H9 (cell line): ENCODE results near the gene CMSS1. TPM values are rescaled to one million over a fixed set of nuclear protein-coding genes. Genes with fewer than 3 reads are reported as not detected.

Experiments
- DNase-seq: peaks from one replicate; pipeline ENCODE4 v3.0.0-alpha.2; 2017
- H2AFZ ChIP-seq: one replicate; pipeline ENCODE4 v1.6.1; 2013; ENCODE audit warnings: mild to moderate bottlenecking, low read length, control low read depth, moderate library complexity
- H2AK5ac ChIP-seq: 2 replicates; pipeline ENCODE4 v1.6.1; 2013; ENCODE audit warnings: low read length, control low read depth, mixed read lengths; ENCODE audit not compliant: insufficient read length
- H2BK120ac ChIP-seq: one replicate; pipeline ENCODE4 v1.6.1; 2013; ENCODE audit warnings: low read depth, mild to moderate bottlenecking, low read length, control low read depth, inconsistent platforms; ENCODE audit not compliant: poor library complexity, severe bottlenecking
- H2BK12ac ChIP-seq: 2 replicates; pipeline ENCODE4 v1.6.1; 2013; ENCODE audit warnings: low read length, control low read depth, mixed read lengths, low read depth; ENCODE audit not compliant: insufficient read length
- H2BK15ac ChIP-seq: 2 replicates; pipeline ENCODE4 v1.6.1; 2013; ENCODE audit warnings: low read depth, low read length, control low read depth
- H2BK20ac ChIP-seq: one replicate; pipeline ENCODE4 v1.6.1; 2013; ENCODE audit warnings: low read depth, mild to moderate bottlenecking, low read length, control low read depth, inconsistent platforms; ENCODE audit not compliant: poor library complexity, severe bottlenecking
- H2BK5ac ChIP-seq: 2 replicates; pipeline ENCODE4 v1.6.1; 2013; ENCODE audit warnings: low read length, control low read depth, mixed read lengths; ENCODE audit not compliant: insufficient read length
- H3K14ac ChIP-seq: 2 replicates; pipeline ENCODE4 v1.6.1; 2013; ENCODE audit warnings: low read length, control low read depth; ENCODE audit not compliant: insufficient read depth
- H3K18ac ChIP-seq: 2 replicates; pipeline ENCODE4 v1.6.1; 2013; ENCODE audit warnings: low read depth, mild to moderate bottlenecking, mixed read lengths, low read length, control low read depth; ENCODE audit not compliant: insufficient read length
- H3K23ac ChIP-seq: 2 replicates; pipeline ENCODE4 v1.6.1; 2013; ENCODE audit warnings: low read length, control low read depth, mixed read lengths, low read depth; ENCODE audit not compliant: insufficient read length
- H3K23me2 ChIP-seq: 2 replicates; pipeline ENCODE4 v1.6.1; 2013; ENCODE audit warnings: low read depth, mild to moderate bottlenecking, mixed read lengths, low read length, control low read depth; ENCODE audit not compliant: insufficient read length, poor library complexity, severe bottlenecking
- H3K27ac ChIP-seq: 2 replicates; pipeline ENCODE4 v1.5.1; 2013; ENCODE audit warnings: low read length, control low read depth, mixed read lengths, low read depth; ENCODE audit not compliant: insufficient read length
- H3K27me3 ChIP-seq: 2 replicates; pipeline ENCODE4 v1.6.1; 2013; ENCODE audit warnings: low read length, control low read depth, inconsistent platforms; ENCODE audit not compliant: insufficient read depth
- H3K4ac ChIP-seq: 2 replicates; pipeline ENCODE4 v1.6.1; 2013; ENCODE audit warnings: low read depth, mild to moderate bottlenecking, control low read depth, inconsistent platforms, low read length, moderate library complexity
- H3K4me1 ChIP-seq: 2 replicates; pipeline ENCODE4 v1.6.1; 2013; ENCODE audit warnings: low read length, control low read depth, inconsistent platforms; ENCODE audit not compliant: insufficient read depth
- H3K4me2 ChIP-seq: 2 replicates; pipeline ENCODE4 v1.6.1; 2013; ENCODE audit warnings: low read length, control low read depth, mixed read lengths; ENCODE audit not compliant: insufficient read length, insufficient read depth
- H3K56ac ChIP-seq: 2 replicates; pipeline ENCODE4 v1.6.1; 2013; ENCODE audit warnings: low read depth, mild to moderate bottlenecking, mixed read lengths, low read length, control low read depth; ENCODE audit not compliant: insufficient read length
- H3K79me1 ChIP-seq: 2 replicates; pipeline ENCODE4 v1.6.1; 2013; ENCODE audit warnings: low read depth, mild to moderate bottlenecking, moderate library complexity, low read length, control low read depth, inconsistent platforms; ENCODE audit not compliant: insufficient read depth, poor library complexity, severe bottlenecking
- H3K79me2 ChIP-seq: 2 replicates; pipeline ENCODE4 v1.6.1; 2013; ENCODE audit warnings: low read length, control low read depth, inconsistent platforms; ENCODE audit not compliant: insufficient read depth
- H3K9ac ChIP-seq: 2 replicates; pipeline ENCODE4 v1.6.1; 2013; ENCODE audit warnings: low read length, control low read depth, mixed read lengths; ENCODE audit not compliant: insufficient read length; ENCODE audit errors: extremely low read depth
- H3K9me3 ChIP-seq: one replicate; pipeline ENCODE4 v1.6.1; 2013; ENCODE audit warnings: low read depth, low read length, inconsistent platforms; ENCODE audit not compliant: control insufficient read depth
- H3T11ph ChIP-seq: one replicate; pipeline ENCODE4 v1.6.1; 2013; ENCODE audit warnings: mild to moderate bottlenecking, low read length, control low read depth, inconsistent platforms
- H4K20me1 ChIP-seq: one replicate; pipeline ENCODE4 v1.6.1; 2013; ENCODE audit not compliant: control insufficient read depth, insufficient read length, insufficient read depth
- H4K5ac ChIP-seq: 2 replicates; pipeline ENCODE4 v1.6.1; 2013; ENCODE audit warnings: low read depth, mild to moderate bottlenecking, mixed read lengths, low read length, control low read depth; ENCODE audit not compliant: insufficient read length
- H4K8ac ChIP-seq: replicated peaks from 2 replicates; pipeline ENCODE4 v1.6.1; 2013; ENCODE audit warnings: low read length, control low read depth, mixed read lengths, low read depth; ENCODE audit not compliant: insufficient read length
- H4K91ac ChIP-seq: 2 replicates; pipeline ENCODE4 v1.6.1; 2013; ENCODE audit warnings: low read depth, mild to moderate bottlenecking, moderate library complexity, mixed read lengths, low read length, control low read depth; ENCODE audit not compliant: insufficient read length
- H3K27ac Mint-ChIP-seq, 3 experiments: 2 replicates in 2 of 3; 3 replicates in 1 of 3; pipeline ENCODE4 v1.8.0; 2020 to 2021; ENCODE audit warnings: mixed read lengths in 3 of 3, mild to moderate bottlenecking in 1 of 3, moderate library complexity in 1 of 3
- H3K27me3 Mint-ChIP-seq: 2 replicates; pipeline ENCODE4 v1.8.0; 2021; ENCODE audit warnings: low read depth, mild to moderate bottlenecking, moderate library complexity, mixed read lengths
- H3K36me3 Mint-ChIP-seq, 3 experiments: 2 replicates in 2 of 3; 3 replicates in 1 of 3; pipeline ENCODE4 v1.8.0; 2020 to 2021; ENCODE audit warnings: low read depth in 3 of 3, mixed read lengths in 3 of 3; ENCODE audit not compliant: insufficient read depth in 1 of 3
- H3K4me1 Mint-ChIP-seq, 2 experiments: 2 replicates each; pipeline ENCODE4 v1.8.0; 2020; ENCODE audit warnings: mixed read lengths in 2 of 2
- H3K4me3 Mint-ChIP-seq, 2 experiments: 2 replicates in 1 of 2; 3 replicates in 1 of 2; pipeline ENCODE4 v1.8.0; 2020 to 2021; ENCODE audit warnings: mild to moderate bottlenecking in 2 of 2, mixed read lengths in 2 of 2, moderate library complexity in 1 of 2
- H3K9me3 Mint-ChIP-seq, 2 experiments: 2 replicates in 1 of 2; 3 replicates in 1 of 2; pipeline ENCODE4 v1.8.0; 2020; ENCODE audit warnings: mild to moderate bottlenecking in 2 of 2, mixed read lengths in 2 of 2, moderate library complexity in 1 of 2
- WGBS: extraction: QIAGEN DNeasy Blood & Tissue Kit; methylation state at CpG from one replicate; pipeline ENCODE4 v1.1.7; 2013; ENCODE audit warnings: missing lambda C conversion rate, low lambda C conversion rate, mixed read lengths; ENCODE audit not compliant: insufficient read length; ENCODE audit errors: extremely low coverage; 5-methylcytosine and 5-hydroxymethylcytosine counted together
- total RNA-seq: library from RNA; stranded (reverse); gene quantifications from 2 replicates; pipeline ENCODE4 v1.2.1, GENCODE V29; 2021
- TF ChIP-seq, protein P1 (sequence below): fragments of 200-600 bp; sonication (generic); conservative IDR thresholded peaks from 3 replicates; pipeline ENCODE4 v1.8.0; 2021; ENCODE audit warnings: antibody characterized with exemption, mild to moderate bottlenecking

CMSS1 gene
- total RNA-seq, 1 experiment from 2014 or later: 61.8 TPM

- Histone ChIP-seq H3K14ac (no peak overlapping the region), H3K4ac (no peak overlapping the region)
- no peak overlapping the region for H3K27ac Mint-ChIP-seq
Measured at GRCh38 chr3:100127792-100128191, 310.1 kb downstream of the CMSS1 start.

More at GRCh38 chr3:100127792-100128191, 310.1 kb downstream of the CMSS1 start:
- Histone ChIP-seq H3K9me3 (no peaks in the 10 kb centered on the region), H3K18ac (no peak overlapping the region), H3K79me1 (no peaks in the 10 kb centered on the region), H4K20me1 (no peaks in the 10 kb centered on the region), H3K9ac (no peak overlapping the region), H2BK20ac (no peak overlapping the region), H4K5ac (no peak overlapping the region), H3K23me2 (no peaks in the 10 kb centered on the region), H3K4me2 (no peak overlapping the region), H3T11ph (no peak overlapping the region), H3K4me1 (no peaks in the 10 kb centered on the region), H2BK120ac (no peak overlapping the region), H2BK15ac (no peak overlapping the region), H2AFZ (no peak overlapping the region), H3K27me3 (no peaks in the 10 kb centered on the region), H4K8ac (peak overlapping the region; percentile 6), H4K91ac (no peak overlapping the region), H2BK5ac (no peak overlapping the region), H3K27ac (no peak overlapping the region), H3K23ac (no peak overlapping the region), H3K79me2 (no peaks in the 10 kb centered on the region), H2BK12ac (no peak overlapping the region), H3K56ac (no peak overlapping the region), H2AK5ac (no peak overlapping the region)
- no peaks in the 10 kb centered on the region for H3K27me3 Mint-ChIP-seq
- TF ChIP-seq, protein P1, sequence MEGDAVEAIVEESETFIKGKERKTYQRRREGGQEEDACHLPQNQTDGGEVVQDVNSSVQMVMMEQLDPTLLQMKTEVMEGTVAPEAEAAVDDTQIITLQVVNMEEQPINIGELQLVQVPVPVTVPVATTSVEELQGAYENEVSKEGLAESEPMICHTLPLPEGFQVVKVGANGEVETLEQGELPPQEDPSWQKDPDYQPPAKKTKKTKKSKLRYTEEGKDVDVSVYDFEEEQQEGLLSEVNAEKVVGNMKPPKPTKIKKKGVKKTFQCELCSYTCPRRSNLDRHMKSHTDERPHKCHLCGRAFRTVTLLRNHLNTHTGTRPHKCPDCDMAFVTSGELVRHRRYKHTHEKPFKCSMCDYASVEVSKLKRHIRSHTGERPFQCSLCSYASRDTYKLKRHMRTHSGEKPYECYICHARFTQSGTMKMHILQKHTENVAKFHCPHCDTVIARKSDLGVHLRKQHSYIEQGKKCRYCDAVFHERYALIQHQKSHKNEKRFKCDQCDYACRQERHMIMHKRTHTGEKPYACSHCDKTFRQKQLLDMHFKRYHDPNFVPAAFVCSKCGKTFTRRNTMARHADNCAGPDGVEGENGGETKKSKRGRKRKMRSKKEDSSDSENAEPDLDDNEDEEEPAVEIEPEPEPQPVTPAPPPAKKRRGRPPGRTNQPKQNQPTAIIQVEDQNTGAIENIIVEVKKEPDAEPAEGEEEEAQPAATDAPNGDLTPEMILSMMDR: no peak
- no peaks in the 10 kb centered on the region for H3K36me3 Mint-ChIP-seq
- no peak overlapping the region for H3K4me3 Mint-ChIP-seq
- no peaks in the 10 kb centered on the region for H3K9me3 Mint-ChIP-seq
- DNase-seq: no peak
- WGBS: no CpG with 5 or more reads among the region's 2 CpGs
- peaks cover 7% of the 10 kb centered on the region in 2 experiments for H3K4me1 Mint-ChIP-seq
